DMS53 treated with DMSO at 0.1 percent for 48 hours (cell line): ENCODE results near the gene AFAP1L1.

Source experiments
- DNase-seq: peaks from one replicate; lab custom pipeline; 2025; ENCODE audit not compliant: unreplicated experiment; lab: John Stamatoyannopoulos, UW

Gene AFAP1L1

GRCh38 chr5:149344151-149344550 is 72.5 kb downstream of the AFAP1L1 start:
- DNase-seq: no peak

GRCh38 chr5:149345147-149345891 is 73.7 kb downstream of the AFAP1L1 start, which contains the start of gene GRPEL2:
Gene GRPEL2, plus strand, starts transcription at chr5:149345499. Its CDS starts 41 bp downstream, at chr5:149345540.
- peak; percentile 96 for DNase-seq

GRCh38 chr5:149345892-149346222 is 74.2 kb downstream of the AFAP1L1 start:
- no peak for DNase-seq

GRCh38 chr5:149348518-149348917 is 76.9 kb downstream of the AFAP1L1 start:
- DNase-seq: no peak

GRCh38 chr5:149349382-149349781 is 77.7 kb downstream of the AFAP1L1 start:
- DNase-seq: no peak

GRCh38 chr5:149352169-149352568 is 80.5 kb downstream of the AFAP1L1 start:
- no peak for DNase-seq

GRCh38 chr5:149353911-149354310 is 82.3 kb downstream of the AFAP1L1 start:
- DNase-seq: no peak

GRCh38 chr5:149355688-149356087 is 84.0 kb downstream of the AFAP1L1 start:
- DNase-seq: no peak

- DNase-seq: no peak
These were observed 84.7 kb downstream of the AFAP1L1 start for GRCh38 chr5:149356391-149356790.

GRCh38 chr5:149357370-149358293 is 86.0 kb downstream of the AFAP1L1 start, which contains the start of gene PCYOX1L:
Gene PCYOX1L, plus strand, starts transcription at chr5:149358046. Its CDS starts 23 bp downstream, at chr5:149358069.
- peak; percentile 98 for DNase-seq

- DNase-seq: peak; percentile 13
These were observed 86.6 kb downstream of the AFAP1L1 start for GRCh38 chr5:149358294-149358651.

GRCh38 chr5:149358868-149359495 is 87.3 kb downstream of the AFAP1L1 start:
- no peak for DNase-seq

GRCh38 chr5:149360272-149360671 is 88.6 kb downstream of the AFAP1L1 start:
- no peak for DNase-seq

- DNase-seq: no peak
These were observed 90.9 kb downstream of the AFAP1L1 start for GRCh38 chr5:149362541-149362940.

- DNase-seq: no peak
These were observed 91.7 kb downstream of the AFAP1L1 start for GRCh38 chr5:149363358-149363757.

- no peak for DNase-seq
These were observed 92.3 kb downstream of the AFAP1L1 start for GRCh38 chr5:149363936-149364335.

GRCh38 chr5:149364719-149365118 is 93.1 kb downstream of the AFAP1L1 start:
- DNase-seq: no peak

GRCh38 chr5:149365418-149365817 is 93.8 kb downstream of the AFAP1L1 start:
- DNase-seq: no peak

- DNase-seq: no peak
These were observed 94.6 kb downstream of the AFAP1L1 start for GRCh38 chr5:149366169-149366729.

- DNase-seq: peak; percentile 81
These were observed 95.8 kb downstream of the AFAP1L1 start for GRCh38 chr5:149367249-149367971.
